A673 (cell line): Measurements from ENCODE around the gene FYCO1.

Experiments
- CTCF ChIP-seq: fragments of 300-800, 200-600 bp; sonication (generic); conservative IDR thresholded peaks from 2 replicates; pipeline ENCODE4 v1.5.1; 2017; ENCODE audit warnings: low read depth, mild to moderate bottlenecking, antibody characterized with exemption, low read length, moderate library complexity, mixed read lengths
- EZH2 ChIP-seq: fragments of 200-600 bp; sonication (generic); IDR thresholded peaks from 2 replicates; pipeline ENCODE4 v1.6.1; 2017; ENCODE audit warnings: borderline replicate concordance, low read depth, mild to moderate bottlenecking, mixed read lengths, antibody characterized with exemption, low read length; ENCODE audit not compliant: poor library complexity, severe bottlenecking

- TF ChIP-seq CTCF = no peak
- TF ChIP-seq EZH2 = no peak
Observed at GRCh38 chr3:45946307-45946706, 49.3 kb downstream of the FYCO1 start.
